Measurements from ENCODE around the gene THSD8.
"Not testable (repeated sequence)": the region's sequence is repeated elsewhere in the genome, so short reads cannot be mapped to it uniquely, and the experiment has no call there.

Gene THSD8

DNA sequence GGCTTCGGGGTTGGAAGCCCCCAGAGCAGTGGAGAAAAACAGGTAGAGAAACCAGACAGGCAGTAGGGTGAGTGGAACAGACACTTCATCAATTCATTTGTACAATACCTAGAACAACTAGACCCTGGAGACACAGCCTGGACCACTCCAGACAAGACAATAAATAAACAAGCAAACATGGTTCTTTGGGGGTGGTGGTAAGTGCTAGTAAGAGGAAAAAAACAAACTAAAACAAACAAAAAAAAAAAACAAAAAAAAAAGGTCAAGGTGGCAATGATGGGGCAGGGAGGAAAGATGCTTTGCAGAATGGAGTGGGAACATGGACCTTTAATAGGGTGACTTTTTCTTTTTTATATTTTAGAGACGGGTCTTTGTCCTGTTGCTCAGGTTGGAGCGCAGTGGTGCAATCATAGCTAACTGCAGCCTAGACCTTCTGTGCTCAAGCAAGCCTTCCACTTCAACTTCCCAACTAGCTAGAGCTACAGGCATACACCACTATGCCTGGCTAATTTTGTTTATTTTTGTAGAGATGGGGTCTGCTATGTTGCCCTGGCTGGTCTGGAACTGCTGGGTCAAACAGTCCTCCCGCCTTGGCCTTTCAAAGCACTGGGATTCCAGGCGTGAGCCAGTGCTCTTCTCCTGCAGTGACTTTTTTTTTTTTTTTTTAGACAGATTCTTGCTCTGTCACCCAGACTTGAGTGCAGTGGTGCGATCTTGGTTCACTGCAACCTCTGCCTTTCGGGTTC lies 7.5 kb upstream of the THSD8 start:
- H3K4me1 Mint-ChIP-seq: peaks cover 36% of the 10 kb centered on the region
- H3K9me3 Mint-ChIP-seq: no peaks in the 10 kb centered on the region
- H3K4me3 Mint-ChIP-seq: peak overlapping the region; percentile 70
- H3K27ac Mint-ChIP-seq: peak overlapping the region; percentile 91
- H3K36me3 Mint-ChIP-seq: peaks cover 12% of the 10 kb centered on the region
- no peak for ATAC-seq
- H3K27me3 Mint-ChIP-seq: no peaks in the 10 kb centered on the region

DNA sequence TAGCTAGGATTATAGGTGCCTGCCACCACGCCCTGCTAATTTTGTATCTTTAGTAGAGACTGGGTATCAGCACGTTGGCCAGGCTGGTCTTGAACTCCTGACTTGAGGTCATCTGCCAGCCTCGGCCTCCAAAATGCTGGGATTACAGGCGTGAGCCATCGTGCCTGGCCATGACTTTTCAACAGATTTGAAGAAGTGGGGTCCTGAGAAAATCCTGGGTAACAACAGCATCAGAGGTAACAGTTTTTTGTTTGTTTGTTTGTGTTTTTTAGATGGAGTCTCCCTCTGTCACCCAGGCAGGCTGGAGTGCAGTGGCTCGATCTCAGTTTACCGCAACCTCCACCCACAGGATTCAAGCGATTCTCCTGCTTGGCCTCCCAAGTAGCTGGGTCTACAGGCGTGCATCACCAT lies 6.9 kb upstream of the THSD8 start:
- Mint-ChIP-seq H3K4me1 (peaks cover 35% of the 10 kb centered on the region), H3K27me3 (no peaks in the 10 kb centered on the region), H3K9me3 (no peaks in the 10 kb centered on the region), H3K4me3 (peak overlapping the region; percentile 21), H3K27ac (peak overlapping the region; percentile 91), H3K36me3 (peaks cover 12% of the 10 kb centered on the region)
- ATAC-seq: no peak

DNA sequence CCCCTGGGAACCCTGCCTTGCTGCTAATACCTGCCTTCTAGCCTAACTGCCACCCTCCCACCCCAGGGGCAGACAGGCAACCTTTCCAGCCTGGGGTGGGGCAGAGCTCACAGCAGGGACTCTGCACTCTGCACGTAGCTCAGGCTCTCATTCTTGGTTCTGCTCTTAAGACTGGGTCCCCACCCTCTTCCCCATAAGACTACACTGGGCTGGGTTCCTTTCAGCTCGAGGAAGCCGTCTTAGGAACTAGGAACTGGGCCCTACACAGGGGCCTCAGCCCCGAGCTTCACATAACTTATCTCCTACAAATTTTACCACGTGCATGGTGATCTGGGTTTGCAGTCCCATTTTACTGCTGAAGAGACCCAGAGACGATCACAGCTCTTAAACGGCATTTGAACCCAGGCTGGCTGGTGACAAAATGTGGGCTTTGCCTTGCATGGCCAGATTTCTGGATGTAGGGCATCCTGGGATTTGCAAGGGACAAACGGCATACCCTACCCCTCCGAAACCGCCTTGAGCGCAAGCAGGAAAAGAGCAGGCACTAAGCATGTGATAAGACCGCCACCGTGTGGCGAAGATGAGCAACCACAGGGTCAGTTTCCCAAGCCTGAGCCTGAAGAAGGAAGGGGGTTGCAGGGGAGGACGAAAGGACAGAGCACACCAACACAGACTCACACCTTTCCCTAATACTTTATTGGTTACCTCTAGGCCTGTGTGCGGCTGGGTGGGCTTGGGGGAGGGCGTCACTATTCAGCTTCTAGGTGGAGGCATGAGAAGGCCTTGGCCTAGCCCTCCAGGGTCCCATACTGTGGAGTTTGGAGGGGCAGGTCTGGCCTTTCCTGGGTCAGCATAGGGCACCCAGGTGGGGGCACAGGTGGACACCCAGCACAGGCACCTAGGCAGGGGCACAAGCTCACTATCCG lies 5.5 kb upstream of the THSD8 start:
- Mint-ChIP-seq H3K36me3 (peaks cover 12% of the 10 kb centered on the region), H3K9me3 (no peaks in the 10 kb centered on the region), H3K4me1 (peaks cover 33% of the 10 kb centered on the region), H3K27me3 (no peaks in the 10 kb centered on the region), H3K27ac (peak overlapping the region; percentile 74), H3K4me3 (peak overlapping the region; percentile 75)
- ATAC-seq: no peak

DNA sequence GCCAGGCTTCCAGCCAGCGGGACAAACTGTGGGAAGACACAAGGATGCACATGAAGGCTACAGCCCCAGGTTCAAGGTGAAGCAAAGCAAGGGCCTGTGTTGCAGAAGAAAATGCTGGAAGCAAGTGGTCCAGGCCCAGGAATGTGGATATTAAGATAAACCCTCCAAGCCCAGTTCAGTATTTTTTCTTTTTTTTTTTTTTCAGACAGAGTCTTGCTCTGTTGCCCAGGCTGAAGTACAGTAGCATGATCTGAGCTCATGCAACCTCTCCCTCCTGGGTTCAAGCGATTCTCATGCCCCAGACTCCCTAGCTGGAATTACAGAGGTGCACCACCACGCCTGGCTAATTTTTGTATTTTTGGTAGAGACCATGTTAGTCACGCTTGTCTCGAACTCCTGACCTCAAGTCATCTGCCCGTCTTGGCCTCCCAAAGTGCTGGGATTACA lies 4.7 kb upstream of the THSD8 start:
- Mint-ChIP-seq H3K27ac (no peak overlapping the region), H3K9me3 (no peaks in the 10 kb centered on the region), H3K27me3 (no peaks in the 10 kb centered on the region), H3K36me3 (peaks cover 12% of the 10 kb centered on the region), H3K4me3 (no peak overlapping the region), H3K4me1 (peaks cover 36% of the 10 kb centered on the region)
- ATAC-seq: no peak

DNA sequence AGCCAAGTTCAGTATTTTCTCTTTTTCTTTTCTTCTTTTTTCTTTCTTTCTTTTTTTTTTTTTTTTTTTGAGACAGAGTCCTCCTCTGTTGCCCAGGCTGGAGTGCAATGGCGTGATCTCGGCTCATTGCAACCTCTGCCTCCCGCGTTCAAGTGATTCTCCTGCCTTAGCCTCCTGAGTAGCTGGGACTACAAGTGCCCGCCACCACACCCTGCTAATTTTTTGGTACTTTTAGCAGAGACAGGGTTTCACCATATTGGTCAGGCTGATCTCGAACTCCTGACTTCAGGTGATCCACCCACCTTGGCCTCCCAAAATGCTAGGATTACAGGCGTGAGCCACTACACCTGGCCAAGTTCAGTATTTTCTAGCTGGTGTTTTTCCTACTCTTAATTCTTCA lies 4.3 kb upstream of the THSD8 start:
- H3K27ac Mint-ChIP-seq, H3K9me3 Mint-ChIP-seq, H3K36me3 Mint-ChIP-seq, ATAC-seq, H3K27me3 Mint-ChIP-seq, H3K4me3 Mint-ChIP-seq: not testable (repeated sequence)
- H3K4me1 Mint-ChIP-seq: peaks cover 40% of the 10 kb centered on the region

DNA sequence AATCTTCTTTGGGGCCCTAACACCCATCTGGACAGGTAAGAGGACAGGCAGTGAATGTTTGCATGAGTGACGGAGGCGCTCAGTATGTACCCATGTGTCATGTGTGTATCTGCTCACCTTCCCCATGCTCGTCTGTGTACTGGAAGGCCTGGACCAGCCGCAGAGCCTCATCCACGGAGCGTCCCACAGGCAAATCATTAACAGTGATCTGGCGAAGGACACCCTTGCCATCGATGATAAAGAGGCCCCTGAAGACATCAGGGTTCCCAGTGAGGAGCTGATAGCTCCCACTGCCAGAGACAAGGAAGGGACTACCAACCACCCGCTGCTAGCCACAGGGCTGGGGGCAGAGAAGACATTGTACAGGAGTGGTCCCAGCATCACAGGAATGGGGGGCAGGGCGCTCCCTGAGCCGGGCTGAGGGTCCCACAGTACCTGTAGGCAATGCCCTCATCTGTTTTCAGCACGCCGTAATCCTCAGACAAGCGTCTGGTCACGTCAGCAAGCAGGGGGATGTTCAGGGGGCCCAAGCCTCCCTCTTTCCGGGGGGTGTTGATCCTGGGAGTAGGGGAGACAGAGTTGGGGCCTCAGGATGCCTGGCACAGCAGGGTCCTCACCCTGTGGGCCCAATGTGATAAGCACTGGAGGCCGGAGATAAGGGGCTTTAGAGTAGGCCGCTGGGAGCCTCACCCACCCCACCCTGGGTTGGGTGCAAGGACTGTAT lies 2.0 kb upstream of the THSD8 start:
- Mint-ChIP-seq H3K9me3 (no peaks in the 10 kb centered on the region), H3K4me1 (peaks cover 30% of the 10 kb centered on the region), H3K27me3 (no peaks in the 10 kb centered on the region), H3K36me3 (no peaks in the 10 kb centered on the region), H3K4me3 (no peak overlapping the region), H3K27ac (no peak overlapping the region)
- ATAC-seq: no peak

DNA sequence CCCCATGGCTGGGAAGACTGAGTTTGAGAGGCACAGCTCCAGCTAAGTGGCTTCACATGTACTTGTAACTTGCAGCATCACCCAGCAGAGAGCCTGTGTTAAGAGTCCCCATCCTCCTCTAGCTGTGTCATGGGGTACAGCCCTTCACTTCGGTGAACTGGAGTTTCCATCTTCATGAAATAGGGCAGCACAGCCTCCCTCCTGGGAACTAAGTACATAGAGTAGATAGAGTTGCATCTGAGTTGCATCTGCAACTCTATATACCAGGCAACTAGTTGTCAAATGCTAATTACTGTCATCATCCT lies 1.5 kb upstream of the THSD8 start:
- H3K9me3 Mint-ChIP-seq: no peaks in the 10 kb centered on the region

DNA sequence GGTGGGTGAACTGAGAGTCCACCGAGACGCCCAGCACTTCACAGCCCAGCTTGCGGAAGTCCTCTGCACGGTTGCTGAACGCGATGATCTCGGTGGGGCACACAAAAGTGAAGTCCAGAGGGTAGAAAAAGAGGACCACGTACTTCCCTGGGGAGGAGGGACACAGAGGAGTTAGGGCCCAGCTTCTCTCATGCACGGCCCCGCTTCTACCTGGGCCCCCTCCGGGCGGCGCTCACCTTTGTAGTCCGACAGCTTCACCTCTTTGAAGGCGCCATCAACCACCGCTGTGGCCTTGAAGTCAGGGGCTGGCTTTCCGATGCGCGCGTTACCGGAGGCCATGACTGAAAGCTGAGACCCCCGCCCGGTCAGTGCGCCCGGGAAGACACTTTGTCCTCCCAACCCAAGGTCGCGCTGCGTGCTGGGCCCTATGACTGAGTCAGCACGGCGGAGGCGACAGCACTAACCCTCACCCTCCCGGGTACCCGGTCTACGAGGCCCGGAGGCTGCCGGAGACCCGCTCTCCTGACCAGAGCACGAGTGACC lies 875 bp upstream of the THSD8 start:
- no peaks in the 10 kb centered on the region for H3K27me3 Mint-ChIP-seq
- no peaks in the 10 kb centered on the region for H3K9me3 Mint-ChIP-seq
- peak overlapping the region; percentile 83 for H3K4me3 Mint-ChIP-seq
- H3K27ac Mint-ChIP-seq: peak overlapping the region; percentile 83
- H3K4me1 Mint-ChIP-seq: peaks cover 27% of the 10 kb centered on the region
- no peak for ATAC-seq
- H3K36me3 Mint-ChIP-seq: no peaks in the 10 kb centered on the region

More for the DNA sequence above, 1.5 kb upstream of the THSD8 start:
- Mint-ChIP-seq H3K4me3 (peak overlapping the region; percentile 83), H3K36me3 (no peaks in the 10 kb centered on the region), H3K4me1 (peaks cover 29% of the 10 kb centered on the region), H3K27me3 (no peaks in the 10 kb centered on the region), H3K27ac (peak overlapping the region; percentile 83)
- ATAC-seq: no peak

DNA sequence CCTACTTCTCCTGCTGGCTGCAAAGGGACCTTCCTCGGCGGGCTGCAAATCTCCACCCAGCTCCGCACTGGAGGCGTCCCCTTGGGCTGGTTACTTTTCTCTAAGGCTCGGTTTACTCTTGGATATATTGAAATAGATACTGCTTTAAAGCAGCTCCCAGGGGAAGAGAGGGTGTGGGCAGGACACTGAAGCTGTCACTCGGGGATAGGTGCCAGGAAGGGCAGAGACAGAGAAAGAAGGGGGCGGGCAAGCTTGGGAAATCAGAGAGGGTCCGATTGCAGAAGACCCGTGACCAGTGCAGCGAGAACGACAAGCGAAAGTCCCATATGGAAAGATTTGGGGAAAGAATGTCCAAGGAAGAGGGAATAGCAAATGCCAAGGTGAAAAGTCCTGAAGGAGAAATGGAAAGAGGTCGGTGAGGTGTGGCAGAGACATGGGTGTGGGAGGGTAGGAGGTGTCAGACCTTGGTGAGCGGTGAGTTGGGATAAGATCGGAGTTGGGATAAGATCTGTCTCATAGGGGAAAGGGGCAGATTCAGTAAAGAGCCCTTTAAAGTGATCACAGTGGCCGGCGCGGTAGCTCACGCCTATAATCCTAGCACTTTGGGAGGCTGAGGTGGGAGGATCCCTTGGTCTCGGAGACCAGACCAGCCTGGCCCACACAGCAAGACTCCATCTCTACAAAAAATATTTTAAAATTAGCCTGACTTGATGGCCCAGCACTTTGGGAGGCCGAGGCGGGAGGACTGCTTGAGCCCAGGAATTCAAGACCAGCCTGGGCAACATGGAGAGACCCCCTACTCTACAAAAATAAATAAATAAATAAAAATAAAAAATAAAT lies 618 bp downstream of the THSD8 start:
- Mint-ChIP-seq H3K27me3 (no peaks in the 10 kb centered on the region), H3K36me3 (no peaks in the 10 kb centered on the region), H3K9me3 (no peaks in the 10 kb centered on the region), H3K27ac (peak overlapping the region; percentile 83), H3K4me3 (peak overlapping the region; percentile 83), H3K4me1 (peaks cover 32% of the 10 kb centered on the region)
- ATAC-seq: no peak

DNA sequence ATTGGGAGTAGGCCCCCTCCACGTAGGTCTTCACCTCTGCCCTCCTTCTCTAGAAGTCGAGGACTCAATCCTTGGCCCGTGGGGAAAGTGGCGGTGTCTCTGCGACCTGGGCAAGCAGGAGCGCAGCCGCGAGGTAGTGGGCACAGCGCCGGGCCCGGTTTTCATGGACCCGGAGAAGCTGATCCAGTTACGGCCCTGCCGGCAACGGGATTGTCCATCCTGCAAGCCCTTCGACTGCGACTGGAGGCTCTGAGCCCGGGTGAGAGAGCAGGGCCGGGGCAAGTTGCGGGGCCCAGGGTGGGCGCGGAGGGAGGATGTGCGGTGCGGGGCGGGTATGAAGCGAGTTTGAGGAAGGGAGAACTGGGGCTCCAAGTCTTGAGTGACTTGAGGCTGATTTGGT lies 2.2 kb downstream of the THSD8 start:
- peaks cover 32% of the 10 kb centered on the region for H3K4me1 Mint-ChIP-seq
- no peak overlapping the region for H3K4me3 Mint-ChIP-seq
- no peak overlapping the region for H3K27ac Mint-ChIP-seq
- H3K36me3 Mint-ChIP-seq: peaks cover 9% of the 10 kb centered on the region
- no peaks in the 10 kb centered on the region for H3K27me3 Mint-ChIP-seq
- ATAC-seq: no peak
- no peaks in the 10 kb centered on the region for H3K9me3 Mint-ChIP-seq

DNA sequence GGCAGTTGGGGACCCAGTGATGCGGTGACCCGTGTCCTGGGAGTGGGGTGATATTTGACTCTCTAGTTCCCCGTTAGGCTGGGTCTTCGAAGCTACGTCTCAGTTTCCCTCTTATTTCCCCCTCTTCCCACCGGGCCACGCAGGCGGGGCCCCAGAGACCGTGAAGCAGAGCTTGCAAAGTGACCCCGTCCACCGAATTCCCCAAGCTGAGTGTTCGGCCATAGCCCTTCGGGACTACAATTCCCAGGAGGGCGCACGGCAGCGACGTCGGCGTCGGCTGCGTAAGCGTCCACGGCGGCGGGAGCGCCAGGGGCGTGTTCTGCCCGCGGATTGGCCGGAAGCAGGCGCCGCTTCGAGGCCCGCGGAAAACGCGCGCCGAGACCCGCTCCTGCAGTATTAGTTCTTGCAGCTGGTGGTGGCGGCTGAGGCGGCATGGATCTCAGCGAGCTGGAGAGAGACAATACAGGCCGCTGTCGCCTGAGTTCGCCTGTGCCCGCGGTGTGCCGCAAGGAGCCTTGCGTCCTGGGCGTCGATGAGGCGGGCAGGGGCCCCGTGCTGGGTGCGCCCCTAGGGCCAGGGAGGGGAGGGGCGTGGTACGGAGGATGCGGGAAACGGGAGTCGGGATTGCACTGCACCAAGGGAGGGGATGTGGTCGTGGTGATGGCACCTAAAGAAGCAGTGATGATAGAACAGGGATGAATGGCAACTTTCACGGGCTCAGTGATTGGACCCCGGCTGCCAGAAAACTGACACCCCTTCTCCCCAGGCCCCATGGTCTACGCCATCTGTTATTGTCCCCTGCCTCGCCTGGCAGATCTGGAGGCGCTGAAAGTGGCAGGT lies 4.6 kb downstream of the THSD8 start, which contains the start of gene RNASEH2A:
RNASEH2A (plus strand) TSS at position 343 of the 840 bp plus-strand sequence; CDS start at position 433, 90 bp downstream.
- peak within 1 kb of the TSS; percentile 88 for H3K4me3 Mint-ChIP-seq
- H3K27ac Mint-ChIP-seq: peak within 1 kb of the TSS; percentile 85
- no peaks in the 10 kb centered on the region for H3K9me3 Mint-ChIP-seq
- peaks cover 24% of the 10 kb centered on the region for H3K4me1 Mint-ChIP-seq
- H3K36me3 Mint-ChIP-seq: peaks cover 14% of the 10 kb centered on the region
- no peaks in the 10 kb centered on the region for H3K27me3 Mint-ChIP-seq
- peak; percentile 95 for ATAC-seq

DNA sequence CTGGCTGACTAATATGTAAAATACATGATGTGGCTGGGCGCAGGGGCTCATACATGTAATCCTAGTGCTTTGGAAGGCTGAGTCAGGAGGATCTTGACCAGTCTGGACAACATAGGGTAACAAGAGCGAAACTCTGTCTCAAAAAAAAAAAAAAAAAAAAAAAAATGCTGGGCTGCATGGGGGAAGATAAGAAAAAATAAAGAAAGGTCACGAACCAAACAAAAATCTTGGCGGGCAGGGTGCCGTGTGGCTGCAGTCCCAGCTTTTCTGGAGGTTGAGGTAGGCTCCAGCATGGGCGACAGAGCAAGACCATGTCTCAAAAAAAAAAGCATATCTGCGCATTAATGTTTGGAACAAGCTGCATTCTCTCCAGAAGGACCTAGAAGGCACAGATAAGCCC lies 13.2 kb downstream of the THSD8 start:
- H3K27me3 Mint-ChIP-seq: no peaks in the 10 kb centered on the region
- no peak for ATAC-seq
- H3K4me3 Mint-ChIP-seq: no peak overlapping the region
- H3K27ac Mint-ChIP-seq: no peak overlapping the region
- H3K4me1 Mint-ChIP-seq: no peaks in the 10 kb centered on the region
- peaks cover 30% of the 10 kb centered on the region for H3K36me3 Mint-ChIP-seq
- no peaks in the 10 kb centered on the region for H3K9me3 Mint-ChIP-seq

DNA sequence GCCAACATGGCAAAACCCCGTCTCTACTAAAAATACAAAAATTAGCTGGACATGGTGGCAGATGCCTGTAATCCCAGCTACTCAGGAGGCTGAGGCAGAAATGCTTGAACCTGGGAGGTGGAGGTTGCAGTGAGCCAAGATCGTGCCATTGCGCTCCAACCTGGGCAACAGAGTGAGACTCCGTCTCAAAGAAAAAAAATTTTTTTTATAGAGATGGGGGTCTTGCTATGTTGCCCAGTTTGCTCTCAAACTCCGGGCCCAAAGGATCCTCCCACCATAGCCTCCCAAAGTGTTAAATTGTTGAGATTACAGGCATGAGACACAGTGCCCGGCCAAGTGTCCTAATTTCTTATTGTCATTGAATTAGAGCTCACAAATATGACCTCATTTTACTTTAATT lies 15.3 kb downstream of the THSD8 start:
- H3K27ac Mint-ChIP-seq, H3K4me1 Mint-ChIP-seq, H3K9me3 Mint-ChIP-seq, ATAC-seq, H3K27me3 Mint-ChIP-seq, H3K4me3 Mint-ChIP-seq: not testable (repeated sequence)
- H3K36me3 Mint-ChIP-seq: peaks cover 30% of the 10 kb centered on the region

DNA sequence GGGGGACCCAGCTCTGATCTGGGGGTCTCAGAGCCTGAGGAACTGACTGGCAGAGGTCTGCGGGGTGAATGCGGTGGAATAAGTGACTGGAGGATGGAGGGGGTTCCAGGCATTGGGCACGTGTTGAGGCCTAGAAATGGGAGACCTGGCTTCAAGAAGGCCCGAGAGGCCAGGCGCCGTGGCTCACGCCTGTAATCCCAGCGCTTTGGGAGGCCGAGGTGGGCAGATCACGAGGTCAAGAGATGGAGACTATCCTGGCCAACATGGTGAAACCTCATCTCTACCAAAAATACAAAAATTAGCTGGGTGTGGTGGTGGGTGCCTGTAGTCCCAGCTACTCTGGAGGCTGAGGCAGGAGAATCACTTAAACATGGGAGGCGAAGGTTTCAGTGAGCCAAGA lies 15.9 kb downstream of the THSD8 start:
- not testable (repeated sequence) for H3K9me3 Mint-ChIP-seq, ATAC-seq, H3K4me3 Mint-ChIP-seq, H3K4me1 Mint-ChIP-seq, H3K27ac Mint-ChIP-seq, H3K27me3 Mint-ChIP-seq
- peaks cover 25% of the 10 kb centered on the region for H3K36me3 Mint-ChIP-seq

Measured in stimulated activated memory B cell treated with anti-CD40 and anti-IgM and Interleukin-4, amounts not matched to agents 10 μg/mL and 1 μg/mL and 100 μg/mL, for 72 hours (primary cell).